Breast epithelium (tissue), 4 donors: Measurements from ENCODE around the gene ABHD10. TPM values are rescaled to one million over a fixed set of nuclear protein-coding genes. Genes with fewer than 3 reads are reported as not detected.

Source experiments
- DNase-seq, 2 donors: peaks; one replicate each; pipeline ENCODE4 v3.0.0-alpha.2; 2019; ENCODE audit warnings: low spot score in 2 of 2
- H3K27ac ChIP-seq, 2 donors: fragments of 200-600 bp; sonication (generic) in 1 of 2; one replicate each; pipeline ENCODE4 v1.5.1; 2016 to 2019; ENCODE audit warnings: mild to moderate bottlenecking in 1 of 2
- H3K27me3 ChIP-seq, 2 donors: fragments of 200-600 bp; sonication (generic) in 1 of 2; one replicate each; pipeline versions ENCODE4 v1.5.1 to v1.6.0; 2017 to 2019; ENCODE audit warnings: control low read depth in 1 of 2, mild to moderate bottlenecking in 1 of 2
- H3K36me3 ChIP-seq: fragments of 200-600 bp; one replicate; pipeline ENCODE4 v1.5.1; 2019
- H3K4me1 ChIP-seq, 2 donors: fragments of 200-600 bp; sonication (generic); one replicate each; pipeline ENCODE4 v1.5.1; 2016 to 2019; ENCODE audit warnings: control low read depth in 1 of 2
- H3K4me3 ChIP-seq, 3 donors: fragments of 200-600 bp; sonication (generic); 1 replicate in 2 of 3; 2 replicates in 1 of 3; pipeline ENCODE4 v1.5.1; 2016 to 2019; ENCODE audit warnings: mild to moderate bottlenecking in 3 of 3, moderate library complexity in 2 of 3
- H3K9me3 ChIP-seq, 2 donors: fragments of 200-600 bp; sonication (generic) in 1 of 2; one replicate each; pipeline ENCODE4 v1.5.1; 2016 to 2019; ENCODE audit warnings: control low read depth in 1 of 2
- CTCF ChIP-seq, 3 donors: fragments of 450-650 bp; IDR thresholded peaks; one replicate each; pipeline ENCODE4 v1.5.1; 2016 to 2017; ENCODE audit warnings: antibody characterized with exemption in 3 of 3, mild to moderate bottlenecking in 3 of 3, moderate library complexity in 3 of 3
- POLR2A ChIP-seq: fragments of 450-650 bp; IDR thresholded peaks from one replicate; pipeline ENCODE4 v1.6.1; 2016; ENCODE audit warnings: antibody characterized with exemption, mild to moderate bottlenecking, moderate library complexity
- POLR2AphosphoS5 ChIP-seq, 3 donors: sonication (generic); formaldehyde crosslinking; IDR thresholded peaks; one replicate each; pipeline ENCODE4 v1.6.1; 2017; ENCODE audit warnings: antibody characterized with exemption in 3 of 3
- intact Hi-C: fragments of 100-400 bp; cut with DNase I; formaldehyde crosslinking; loops from one replicate; pipeline ENCODE4 v1.15.1; 2023; ENCODE audit warnings: low total_unique reads
- total RNA-seq, 3 donors: library from RNA; depleted of rRNA; stranded (reverse); fragments of >200 nt; gene quantifications; one replicate each; pipeline ENCODE4 v1.1.0, GENCODE V29; 2016

Gene ABHD10
- total RNA-seq, 3 donors from 2014 or later: 17.3 to 28.5 (median 22.6) TPM

GRCh38 chr3:111976254-111976653 is 2.6 kb upstream of the ABHD10 start:
- no peak for TF ChIP-seq POLR2A
- no peak for TF ChIP-seq POLR2AphosphoS5 (IDR thresholded peaks at IDR 0.05)
- TF ChIP-seq CTCF (IDR thresholded peaks at IDR 0.05): no peak
- H3K27me3 ChIP-seq: no peaks in the 10 kb centered on the region
- intact Hi-C loops: loop anchor here (5.0 kb wide), 1 partner anchor 259 kb away; no protein-coding TSS in a partner anchor
- H3K4me1 ChIP-seq: peaks cover 0 to 13% of the 10 kb centered on the region in 2 donors
- no peak for DNase-seq
- H3K9me3 ChIP-seq: no peaks in the 10 kb centered on the region
- H3K36me3 ChIP-seq: no peaks in the 10 kb centered on the region
- H3K4me3 ChIP-seq: no peak overlapping the region
- H3K27ac ChIP-seq: no peak overlapping the region

- peak overlapping the region; percentile 83 to 91 for H3K27ac ChIP-seq
- H3K36me3 ChIP-seq: no peaks in the 10 kb centered on the region
- H3K4me3 ChIP-seq: peak overlapping the region; percentile 70 to 95 (median 77)
- H3K4me1 ChIP-seq: peaks cover 0 to 13% of the 10 kb centered on the region in 2 donors
- no peak for DNase-seq
- intact Hi-C loops: loop anchor here (5.0 kb wide), 1 partner anchor 262 kb away; no protein-coding TSS in a partner anchor
- no peaks in the 10 kb centered on the region for H3K9me3 ChIP-seq
- H3K27me3 ChIP-seq: no peaks in the 10 kb centered on the region
- TF ChIP-seq CTCF (IDR thresholded peaks at IDR 0.05) (no peak), POLR2A (no peak), POLR2AphosphoS5 (IDR thresholded peaks at IDR 0.05) (no peak)
These were observed 710 bp downstream of the ABHD10 start for GRCh38 chr3:111979434-111980038.

GRCh38 chr3:111980716-111981456 is 2.1 kb downstream of the ABHD10 start:
- H3K27ac ChIP-seq: no peak overlapping the region
- intact Hi-C loops: no loop called here
- H3K4me3 ChIP-seq: no peak overlapping the region

GRCh38 chr3:111981457-111981763 is 2.6 kb downstream of the ABHD10 start:
- Histone ChIP-seq H3K27ac (no peak overlapping the region), H3K4me3 (no peak overlapping the region), H3K36me3 (no peaks in the 10 kb centered on the region), H3K9me3 (no peaks in the 10 kb centered on the region), H3K27me3 (no peaks in the 10 kb centered on the region), H3K4me1 (peaks cover 0 to 13% of the 10 kb centered on the region in 2 donors)
- TF ChIP-seq POLR2AphosphoS5 (IDR thresholded peaks at IDR 0.05): no peak
- no peak for TF ChIP-seq CTCF (IDR thresholded peaks at IDR 0.05)
- TF ChIP-seq POLR2A: no peak
- no peak for DNase-seq
- intact Hi-C loops: no loop called here

More at GRCh38 chr3:111980716-111981456, 2.1 kb downstream of the ABHD10 start:
- DNase-seq: no peak
- TF ChIP-seq POLR2A (no peak), CTCF (IDR thresholded peaks at IDR 0.05) (no peak), POLR2AphosphoS5 (IDR thresholded peaks at IDR 0.05) (no peak)
- peaks cover 0 to 13% of the 10 kb centered on the region in 2 donors for H3K4me1 ChIP-seq
- H3K9me3 ChIP-seq: no peaks in the 10 kb centered on the region
- no peaks in the 10 kb centered on the region for H3K36me3 ChIP-seq
- no peaks in the 10 kb centered on the region for H3K27me3 ChIP-seq

- no peak for TF ChIP-seq CTCF (IDR thresholded peaks at IDR 0.05)
- intact Hi-C loops: no loop called here
- Histone ChIP-seq H3K27me3 (no peaks in the 10 kb centered on the region), H3K36me3 (no peaks in the 10 kb centered on the region), H3K9me3 (no peaks in the 10 kb centered on the region), H3K4me3 (no peak overlapping the region), H3K4me1 (peaks cover 0 to 12% of the 10 kb centered on the region in 2 donors), H3K27ac (no peak overlapping the region)
- DNase-seq: no peak
These were observed 5.9 kb downstream of the ABHD10 start for GRCh38 chr3:111984636-111985298.
